SK-N-SH (cell line): ENCODE data around the gene PKP1. TPM values are rescaled to one million over a fixed set of nuclear protein-coding genes. Genes with fewer than 3 reads are reported as not detected.

Source experiments
- CTCF ChIA-PET: fragments of 300-600, 350-600 bp; formaldehyde crosslinking; extraction: SDS; loops from one replicate; lab custom pipeline; 2021; lab: Yijun Ruan, JAX
- POLR2A ChIA-PET: fragments of 350-600 bp; sonication (Branson Sonifier 250); formaldehyde crosslinking; extraction: SDS; loops from one replicate; lab custom pipeline; 2020; ENCODE audit warnings: antibody characterized with exemption, inconsistent platforms; lab: Yijun Ruan, JAX
- DNase-seq: peaks from one replicate; pipeline ENCODE4 v3.0.0; 2012
- H2AFZ ChIP-seq: fragments of 200-600 bp; sonication (generic); 2 replicates; pipeline ENCODE4 v1.8.1; 2016; ENCODE audit warnings: antibody characterized with exemption, mild to moderate bottlenecking, low read depth
- H3F3A ChIP-seq: fragments of 200-600 bp; sonication (generic); replicated peaks from 2 replicates; pipeline ENCODE3; 2016; ENCODE audit warnings: antibody characterized with exemption, mild to moderate bottlenecking; ENCODE audit not compliant: insufficient read depth
- H3K27ac ChIP-seq, 2 experiments: fragments of 200-500 bp in 1 of 2; fragments of 200-600 bp in 1 of 2; sonication (Bioruptor generic) in 1 of 2; sonication (generic), shearing (Covaris generic) in 1 of 2; 2 replicates each; pipeline versions ENCODE4 v1.5.1 to v1.6.1; 2014 to 2016; ENCODE audit warnings: low read depth in 2 of 2, inconsistent platforms in 1 of 2, low read length in 1 of 2, mild to moderate bottlenecking in 1 of 2, mixed read lengths in 1 of 2
- H3K27me3 ChIP-seq: fragments of 200-600 bp; sonication (generic), shearing (Covaris generic); 2 replicates; pipeline ENCODE4 v1.6.1; 2016; ENCODE audit warnings: mixed run types; ENCODE audit not compliant: insufficient read depth
- H3K36me3 ChIP-seq, 2 experiments: fragments of 200-500 bp in 1 of 2; fragments of 200-600 bp in 1 of 2; sonication (Bioruptor generic) in 1 of 2; sonication (generic) in 1 of 2; replicated peaks in 1 of 2; 2 replicates each; pipeline versions ENCODE3 to v1.5.1; 2014 to 2016; ENCODE audit warnings: low read length in 1 of 2, mild to moderate bottlenecking in 1 of 2; ENCODE audit not compliant: insufficient read depth in 2 of 2, control insufficient read depth in 1 of 2
- H3K4me1 ChIP-seq, 2 experiments: fragments of 200-500 bp in 1 of 2; fragments of 200-600 bp in 1 of 2; sonication (Bioruptor generic) in 1 of 2; sonication (generic), shearing (Covaris generic) in 1 of 2; 2 replicates each; pipeline versions ENCODE4 v1.5.1 to v1.6.1; 2014 to 2016; ENCODE audit warnings: low read depth in 1 of 2, low read length in 1 of 2, mixed run types in 1 of 2; ENCODE audit not compliant: insufficient read depth in 2 of 2, control insufficient read depth in 1 of 2
- H3K4me2 ChIP-seq: fragments of 200-600 bp; sonication (generic), shearing (Covaris generic); 2 replicates; pipeline ENCODE4 v1.6.1; 2017; ENCODE audit warnings: mixed run types
- H3K4me3 ChIP-seq, 2 experiments: fragments of 200-500 bp in 1 of 2; fragments of 200-600 bp in 1 of 2; sonication (Bioruptor generic) in 1 of 2; sonication (generic), shearing (Covaris generic) in 1 of 2; 2 replicates each; pipeline versions ENCODE4 v1.5.1 to v1.8.1; 2014 to 2016; ENCODE audit warnings: low read depth in 2 of 2, inconsistent platforms in 1 of 2, low read length in 1 of 2, mild to moderate bottlenecking in 1 of 2, mixed read lengths in 1 of 2, moderate library complexity in 1 of 2
- H3K79me2 ChIP-seq: fragments of 200-600 bp; sonication (generic); 2 replicates; pipeline ENCODE4 v1.8.1; 2017; ENCODE audit warnings: mild to moderate bottlenecking; ENCODE audit not compliant: insufficient read depth
- H3K9ac ChIP-seq: fragments of 200-600 bp; sonication (generic); 2 replicates; pipeline ENCODE4 v1.6.1; 2017; ENCODE audit warnings: mixed run types
- H3K9me2 ChIP-seq: fragments of 200-600 bp; sonication (generic); 2 replicates; pipeline ENCODE4 v1.6.1; 2017; ENCODE audit warnings: mixed run types
- H3K9me3 ChIP-seq: fragments of 200-600 bp; sonication (generic); 2 replicates; pipeline ENCODE4 v1.6.1; 2017; ENCODE audit warnings: mixed run types, mild to moderate bottlenecking, moderate library complexity
- H4K20me1 ChIP-seq: fragments of 200-600 bp; sonication (generic); 2 replicates; pipeline ENCODE4 v1.6.1; 2017; ENCODE audit warnings: mild to moderate bottlenecking, mixed run types; ENCODE audit not compliant: insufficient read depth
- ELF1 ChIP-seq: IDR thresholded peaks from 2 replicates; pipeline ENCODE4 v1.4.0; 2012
- EP300 ChIP-seq, 2 experiments: IDR thresholded peaks; 2 replicates each; pipeline versions ENCODE4 v1.4.0 to v1.6.1; 2012; ENCODE audit warnings: borderline replicate concordance in 1 of 2, low read depth in 1 of 2, low read length in 1 of 2
- EZH2phosphoT487 ChIP-seq: fragments of 200-600 bp; sonication (generic); IDR thresholded peaks from 2 replicates; pipeline ENCODE4 v1.6.1; 2017; ENCODE audit warnings: low read depth, mixed run types, mild to moderate bottlenecking, antibody characterized with exemption, moderate library complexity, borderline replicate concordance
- FOSL2 ChIP-seq: IDR thresholded peaks from 2 replicates; pipeline ENCODE4 v1.4.0; 2012; ENCODE audit warnings: low read depth, mild to moderate bottlenecking, moderate library complexity, borderline replicate concordance
- FOXJ3 ChIP-seq: sonication (generic); formaldehyde crosslinking; IDR thresholded peaks from 2 replicates; pipeline ENCODE4 v1.5.1; 2020; ENCODE audit warnings: mild to moderate bottlenecking, missing genetic modification reagents
- FOXM1 ChIP-seq: IDR thresholded peaks from 2 replicates; pipeline ENCODE4 v1.4.0; 2012; ENCODE audit warnings: low read depth, mild to moderate bottlenecking
- GATA2 ChIP-seq: sonication (generic); formaldehyde crosslinking; IDR thresholded peaks from 2 replicates; pipeline ENCODE4 v1.5.0; 2020; ENCODE audit warnings: mild to moderate bottlenecking, missing genetic modification reagents
- JUND ChIP-seq: IDR thresholded peaks from 2 replicates; pipeline ENCODE4 v1.4.0; 2012
- MEF2A ChIP-seq: IDR thresholded peaks from 2 replicates; pipeline ENCODE4 v1.4.0; 2012; ENCODE audit warnings: low read depth, borderline replicate concordance
- MXI1 ChIP-seq: IDR thresholded peaks from 2 replicates; pipeline ENCODE4 v1.6.1; 2012; ENCODE audit warnings: mild to moderate bottlenecking, low read depth, low read length, improper control_type of control experiment
- NFIC ChIP-seq: IDR thresholded peaks from 2 replicates; pipeline ENCODE4 v1.4.0; 2012; ENCODE audit warnings: borderline replicate concordance
- PBX3 ChIP-seq: IDR thresholded peaks from 2 replicates; pipeline ENCODE4; 2012
- POLR2AphosphoS5 ChIP-seq: IDR thresholded peaks from 2 replicates; pipeline ENCODE4 v1.6.1; 2012; ENCODE audit warnings: low read depth, low read length
- RFX5 ChIP-seq: IDR thresholded peaks from 2 replicates; pipeline ENCODE4 v1.6.1; 2012; ENCODE audit warnings: mild to moderate bottlenecking, improper control_type of control experiment, low read length
- RXRA ChIP-seq: IDR thresholded peaks from 2 replicates; pipeline ENCODE4 v1.4.0; 2012; ENCODE audit warnings: low read depth, mild to moderate bottlenecking, borderline replicate concordance
- SIN3A ChIP-seq: IDR thresholded peaks from 2 replicates; pipeline ENCODE4 v1.6.1; 2012; ENCODE audit warnings: low read depth, mild to moderate bottlenecking, low read length, moderate library complexity, borderline replicate concordance
- SMC3 ChIP-seq: IDR thresholded peaks from 2 replicates; pipeline ENCODE4 v1.6.1; 2012; ENCODE audit warnings: low read depth, low read length, improper control_type of control experiment
- TCF12 ChIP-seq: IDR thresholded peaks from 2 replicates; pipeline ENCODE4 v1.4.0; 2012
- TEAD4 ChIP-seq: IDR thresholded peaks from 2 replicates; pipeline ENCODE4 v1.4.0; 2012; ENCODE audit warnings: mild to moderate bottlenecking, borderline replicate concordance; ENCODE audit not compliant: insufficient read depth
- USF1 ChIP-seq: IDR thresholded peaks from 2 replicates; pipeline ENCODE4 v1.4.0; 2012; ENCODE audit warnings: low read depth, borderline replicate concordance
- YY1 ChIP-seq: IDR thresholded peaks from 2 replicates; pipeline ENCODE4 v1.4.0; 2012; ENCODE audit warnings: low read depth, mild to moderate bottlenecking
- ZBTB33 ChIP-seq: IDR thresholded peaks from 2 replicates; pipeline ENCODE4 v1.4.0; 2012; ENCODE audit warnings: low read depth, borderline replicate concordance
- WGBS: methylation state at CpG from one replicate; pipeline ENCODE4 v1.1.6; 2017; ENCODE audit warnings: low lambda C conversion rate; 5-methylcytosine and 5-hydroxymethylcytosine counted together
- polyA plus RNA-seq, 3 experiments: library from polyadenylated mRNA; depleted of rRNA; stranded (reverse); fragments of >200 nt; gene quantifications; 2 replicates each; pipeline ENCODE4 v1.2.3, GENCODE V29; 2012

The PKP1 gene
- polyA plus RNA-seq, 1 of the 3 experiments (the other 2 are of a cell fraction): not detected

GRCh38 chr1:201259476-201260235, 23.6 kb upstream of the PKP1 start:
- H3K4me1 ChIP-seq: peaks cover 0 to 10% of the 10 kb centered on the region in 2 experiments; a peak in 2 of 4 replicates
- WGBS: 62% methylated on average over 16 of the region's 28 CpGs
- no peaks in the 10 kb centered on the region for H3K9me3 ChIP-seq
- ChIA-PET POLR2A (no interaction called here), CTCF (interaction anchor here (0.6 to 9.6 kb wide), 6 partner anchors 22 to 254 kb away, joined by 3 to 99 read pairs (median 12); no protein-coding TSS in a partner anchor)
- TF ChIP-seq PBX3: no peak
- no peak for TF ChIP-seq YY1
- TF ChIP-seq EZH2phosphoT487: no peak
- no peak for TF ChIP-seq ELF1
- TF ChIP-seq JUND: no peak
- TF ChIP-seq FOXJ3 (CRISPR knock-in tag): no peak
- no peak for TF ChIP-seq GATA2 (CRISPR knock-in tag)
- TF ChIP-seq EP300 (IDR thresholded peaks at IDR 0.05; ENCODE audit: borderline replicate concordance in 1 of 2, low read depth in 1 of 2, low read length in 1 of 2): no peak
- TF ChIP-seq FOSL2: no peak
- TF ChIP-seq SIN3A: no peak
- TF ChIP-seq USF1: no peak
- no peak for TF ChIP-seq SMC3
- H3K36me3 ChIP-seq: no peaks in the 10 kb centered on the region
- DNase-seq: no peak
- H3K27me3 ChIP-seq: no peaks in the 10 kb centered on the region
- H3K79me2 ChIP-seq: no peaks in the 10 kb centered on the region
- H3K9me2 ChIP-seq: no peaks in the 10 kb centered on the region
- H3K9ac ChIP-seq: no peak overlapping the region
- H4K20me1 ChIP-seq: no peaks in the 10 kb centered on the region
- no peak overlapping the region for H3K4me3 ChIP-seq
- H3K27ac ChIP-seq: no peak overlapping the region
- no peak overlapping the region for H3K4me2 ChIP-seq
- H2AFZ ChIP-seq: no peak overlapping the region
- H3F3A ChIP-seq: no peaks in the 10 kb centered on the region

- H3F3A ChIP-seq: no peaks in the 10 kb centered on the region
- CTCF ChIA-PET: interaction anchor here (0.6 to 9.6 kb wide), 5 partner anchors 21 to 253 kb away, joined by 3 to 99 read pairs (median 21); no protein-coding TSS in a partner anchor
- no peak overlapping the region for H3K4me3 ChIP-seq
- H2AFZ ChIP-seq: no peak overlapping the region
- H3K4me1 ChIP-seq: peaks cover 1 to 10% of the 10 kb centered on the region in 2 experiments; a peak in 2 of 4 replicates
- WGBS: 89% methylated on average over 11 of the region's 11 CpGs
- H3K4me2 ChIP-seq: no peak overlapping the region
- H3K27me3 ChIP-seq: no peaks in the 10 kb centered on the region
- DNase-seq: peak; percentile 16
- no peaks in the 10 kb centered on the region for H4K20me1 ChIP-seq
- POLR2A ChIA-PET: no interaction called here
- no peak overlapping the region for H3K9ac ChIP-seq
- no peaks in the 10 kb centered on the region for H3K9me3 ChIP-seq
- no peaks in the 10 kb centered on the region for H3K9me2 ChIP-seq
- no peaks in the 10 kb centered on the region for H3K36me3 ChIP-seq
- no peak overlapping the region for H3K27ac ChIP-seq
- H3K79me2 ChIP-seq: no peaks in the 10 kb centered on the region
- TF ChIP-seq ELF1 (no peak), MEF2A (no peak), NFIC (no peak), TCF12 (no peak), TEAD4 (no peak), ZBTB33 (no peak), EP300 (IDR thresholded peaks at IDR 0.05; ENCODE audit: borderline replicate concordance in 1 of 2, low read depth in 1 of 2, low read length in 1 of 2) (no peak), MXI1 (no peak), RFX5 (no peak), FOXM1 (no peak), YY1 (no peak), SIN3A (no peak), JUND (no peak), USF1 (no peak), RXRA (no peak), POLR2AphosphoS5 (no peak)
These were observed 23.1 kb upstream of the PKP1 start for GRCh38 chr1:201260236-201260590.
